Transverse colon (tissue), 4 donors: ENCODE data around the gene CATSPER3.

Source experiments
- CTCF ChIP-seq, 5 experiments: fragments of 200-600 bp in 3 of 5; fragments of 450-650 bp in 2 of 5; sonication (generic) in 3 of 5; IDR thresholded peaks; 1 replicate in 2 of 5; 2 replicates in 3 of 5; pipeline ENCODE4 v1.5.1; 2016 to 2017; ENCODE audit warnings: antibody characterized with exemption in 5 of 5, inconsistent platforms in 3 of 5, mild to moderate bottlenecking in 2 of 5, moderate library complexity in 1 of 5
- EP300 ChIP-seq: sonication (generic); formaldehyde crosslinking; IDR thresholded peaks from one replicate; pipeline ENCODE4 v1.6.1; 2017; ENCODE audit warnings: antibody characterized with exemption, low read depth
- POLR2A ChIP-seq: fragments of 450-650 bp; IDR thresholded peaks from one replicate; pipeline ENCODE4 v1.6.1; 2016; ENCODE audit warnings: antibody characterized with exemption, mild to moderate bottlenecking, moderate library complexity
- POLR2AphosphoS5 ChIP-seq, 3 donors: sonication (generic); formaldehyde crosslinking; IDR thresholded peaks; one replicate each; pipeline ENCODE4 v1.6.1; 2016; ENCODE audit warnings: antibody characterized with exemption in 3 of 3

GRCh38 chr5:135008556-135008955, 40.8 kb downstream of the CATSPER3 start:
- TF ChIP-seq POLR2A (no peak), CTCF (IDR thresholded peaks at IDR 0.05) (no peak), POLR2AphosphoS5 (IDR thresholded peaks at IDR 0.05) (no peak), EP300 (no peak)
